Type B pancreatic cell (in vitro differentiated cells): Measurements from ENCODE around the gene EHBP1. TPM values are rescaled to one million over a fixed set of nuclear protein-coding genes. Genes with fewer than 3 reads are reported as not detected.

ENCODE experiments used
- DNase-seq: peaks from one replicate; pipeline ENCODE4 v3.0.0; 2021; ENCODE audit warnings: mixed read lengths; ENCODE audit not compliant: unreplicated experiment; ENCODE audit errors: extremely low spot score
- H3K27ac Mint-ChIP-seq: 2 replicates; pipeline ENCODE4 v1.8.0; 2021; ENCODE audit warnings: mild to moderate bottlenecking, mixed read lengths
- H3K27me3 Mint-ChIP-seq: 2 replicates; pipeline ENCODE4 v1.8.0; 2021; ENCODE audit warnings: mixed read lengths
- H3K36me3 Mint-ChIP-seq: 2 replicates; pipeline ENCODE4 v1.8.0; 2021; ENCODE audit warnings: mixed read lengths
- H3K4me1 Mint-ChIP-seq: one replicate; pipeline ENCODE4 v1.8.0; 2021; ENCODE audit warnings: mixed read lengths; ENCODE audit not compliant: unreplicated experiment
- H3K4me3 Mint-ChIP-seq: 2 replicates; pipeline ENCODE4 v1.8.0; 2021; ENCODE audit warnings: mild to moderate bottlenecking, mixed read lengths
- H3K9me3 Mint-ChIP-seq: 2 replicates; pipeline ENCODE4 v1.8.0; 2021; ENCODE audit warnings: mixed read lengths
- total RNA-seq: library from RNA; stranded (reverse); gene quantifications from 2 replicates; pipeline ENCODE4 v1.2.1, GENCODE V29; 2021; ENCODE audit warnings: low replicate concordance
- TF ChIP-seq, protein P1 (sequence below): fragments of 200-600 bp; sonication (generic); conservative IDR thresholded peaks from 2 replicates; pipeline ENCODE4 v1.5.0; 2021; ENCODE audit warnings: antibody characterized with exemption, mild to moderate bottlenecking

The EHBP1 gene
- total RNA-seq, 1 donor from 2014 or later: 59.2 TPM

DNA sequence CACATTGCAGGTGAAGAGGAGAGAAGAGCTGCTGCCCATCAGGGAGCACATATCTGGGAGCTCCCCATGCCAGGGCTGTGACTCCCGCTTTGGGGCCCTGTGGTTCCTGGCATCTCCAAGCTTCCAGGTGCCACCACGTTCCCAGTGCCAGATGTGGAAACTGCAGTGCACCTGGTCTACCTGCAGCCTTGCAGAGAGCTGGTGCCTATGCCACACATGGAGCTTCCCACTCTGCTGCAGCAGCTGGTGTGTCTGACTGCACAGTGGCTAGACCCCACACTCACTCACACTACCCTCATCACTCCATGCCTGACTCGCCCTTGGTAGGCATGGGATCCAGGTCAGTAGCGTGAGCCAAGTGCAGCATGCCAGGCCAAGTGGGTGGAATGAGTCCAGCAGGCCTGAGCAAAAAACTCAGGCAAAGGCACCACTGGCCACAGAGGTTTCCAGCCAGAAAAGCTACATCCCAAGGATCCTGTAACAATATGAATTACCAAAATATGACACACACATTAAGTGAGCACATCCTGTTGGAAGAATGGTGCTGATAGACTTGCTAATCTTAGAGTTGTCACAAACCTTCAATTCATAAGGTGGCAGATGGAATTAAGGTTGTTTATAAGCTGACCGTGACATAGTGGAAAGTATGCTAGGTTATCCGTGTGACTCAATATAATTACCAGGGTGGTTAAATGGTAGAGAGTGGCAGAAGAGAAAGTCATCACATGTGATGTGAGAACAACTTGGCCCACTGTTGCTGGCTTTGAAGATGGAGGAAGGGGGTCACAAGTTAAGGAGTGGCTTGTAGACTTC, 150.9 kb downstream of the EHBP1 start:
- no peak overlapping the region for H3K27ac Mint-ChIP-seq
- no peak for DNase-seq
- TF ChIP-seq, protein P1, sequence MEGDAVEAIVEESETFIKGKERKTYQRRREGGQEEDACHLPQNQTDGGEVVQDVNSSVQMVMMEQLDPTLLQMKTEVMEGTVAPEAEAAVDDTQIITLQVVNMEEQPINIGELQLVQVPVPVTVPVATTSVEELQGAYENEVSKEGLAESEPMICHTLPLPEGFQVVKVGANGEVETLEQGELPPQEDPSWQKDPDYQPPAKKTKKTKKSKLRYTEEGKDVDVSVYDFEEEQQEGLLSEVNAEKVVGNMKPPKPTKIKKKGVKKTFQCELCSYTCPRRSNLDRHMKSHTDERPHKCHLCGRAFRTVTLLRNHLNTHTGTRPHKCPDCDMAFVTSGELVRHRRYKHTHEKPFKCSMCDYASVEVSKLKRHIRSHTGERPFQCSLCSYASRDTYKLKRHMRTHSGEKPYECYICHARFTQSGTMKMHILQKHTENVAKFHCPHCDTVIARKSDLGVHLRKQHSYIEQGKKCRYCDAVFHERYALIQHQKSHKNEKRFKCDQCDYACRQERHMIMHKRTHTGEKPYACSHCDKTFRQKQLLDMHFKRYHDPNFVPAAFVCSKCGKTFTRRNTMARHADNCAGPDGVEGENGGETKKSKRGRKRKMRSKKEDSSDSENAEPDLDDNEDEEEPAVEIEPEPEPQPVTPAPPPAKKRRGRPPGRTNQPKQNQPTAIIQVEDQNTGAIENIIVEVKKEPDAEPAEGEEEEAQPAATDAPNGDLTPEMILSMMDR: no peak
- H3K27me3 Mint-ChIP-seq: no peaks in the 10 kb centered on the region
- H3K4me3 Mint-ChIP-seq: no peak overlapping the region
- peaks cover 6% of the 10 kb centered on the region for H3K9me3 Mint-ChIP-seq
- peaks cover 15% of the 10 kb centered on the region for H3K36me3 Mint-ChIP-seq
- H3K4me1 Mint-ChIP-seq: no peaks in the 10 kb centered on the region

DNA sequence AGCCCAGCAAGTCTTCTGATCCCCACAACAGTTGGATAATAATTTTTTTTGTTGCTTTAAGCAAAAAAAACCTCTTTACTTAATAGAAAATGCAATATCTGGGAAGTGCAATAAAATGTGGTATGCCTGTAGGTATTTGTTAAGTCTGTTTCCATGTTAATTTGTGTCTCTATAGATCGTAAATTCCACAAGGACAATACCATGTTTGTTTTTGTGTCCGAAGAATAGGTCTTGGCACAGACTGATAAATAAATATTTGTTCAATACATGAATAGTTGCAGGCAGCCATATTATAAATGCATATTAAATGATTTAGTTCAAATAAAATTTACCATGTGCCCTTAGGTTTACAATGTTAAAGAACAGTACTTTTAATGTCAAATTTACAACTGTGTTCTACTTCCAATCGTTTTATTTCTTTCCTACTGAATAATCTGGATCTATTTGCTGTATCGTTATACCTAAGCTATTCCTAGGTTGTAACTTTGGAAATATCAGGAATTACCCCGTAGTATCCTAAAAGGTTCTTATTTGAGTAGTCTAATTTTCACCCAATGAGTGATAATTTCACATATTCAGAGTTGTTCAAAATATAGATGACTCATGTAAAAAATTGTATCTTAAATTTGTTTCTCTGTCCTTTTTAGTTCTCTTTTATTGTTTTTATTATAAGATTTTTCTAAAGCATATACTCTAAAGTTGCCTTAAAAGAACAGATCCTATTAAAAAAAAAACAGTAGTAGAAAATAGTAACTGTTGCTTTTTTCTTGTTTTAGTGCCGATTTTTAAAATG, 151.8 kb downstream of the EHBP1 start:
- TF ChIP-seq, protein P1: no peak
- DNase-seq: no peak
- Mint-ChIP-seq H3K4me3 (no peak overlapping the region), H3K27me3 (no peaks in the 10 kb centered on the region), H3K4me1 (no peaks in the 10 kb centered on the region), H3K36me3 (peaks cover 14% of the 10 kb centered on the region), H3K9me3 (peaks cover 6% of the 10 kb centered on the region), H3K27ac (no peak overlapping the region)

GRCh38 chr2:62858231-62858832, 152.8 kb downstream of the EHBP1 start:
- H3K36me3 Mint-ChIP-seq: peaks cover 12% of the 10 kb centered on the region
- no peak for DNase-seq
- no peaks in the 10 kb centered on the region for H3K27me3 Mint-ChIP-seq
- no peak overlapping the region for H3K27ac Mint-ChIP-seq
- H3K4me1 Mint-ChIP-seq: no peaks in the 10 kb centered on the region
- peaks cover 4% of the 10 kb centered on the region for H3K9me3 Mint-ChIP-seq
- no peak overlapping the region for H3K4me3 Mint-ChIP-seq
- TF ChIP-seq, protein P1: no peak

DNA sequence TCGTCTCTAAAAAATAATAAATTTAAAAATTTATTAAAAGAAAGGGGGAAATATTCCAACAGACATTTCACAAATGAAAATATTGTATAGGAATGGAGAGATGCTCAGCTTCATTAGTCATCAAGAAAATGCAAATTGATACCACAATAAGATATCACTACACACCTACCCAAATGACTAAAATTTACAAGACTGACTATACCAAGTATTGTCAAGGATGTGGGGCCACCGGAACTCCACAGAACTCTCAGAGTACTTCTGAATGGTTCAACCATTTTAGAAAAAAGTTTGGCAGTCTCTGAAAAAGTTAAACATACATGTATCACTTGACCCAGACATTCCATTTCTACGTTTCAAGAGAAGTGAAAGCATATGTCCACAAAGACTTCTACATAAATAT, 163.4 kb downstream of the EHBP1 start:
- Mint-ChIP-seq H3K4me3 (no peak overlapping the region), H3K36me3 (peaks cover 47% of the 10 kb centered on the region), H3K4me1 (no peaks in the 10 kb centered on the region), H3K27ac (no peak overlapping the region), H3K9me3 (peaks cover 7% of the 10 kb centered on the region), H3K27me3 (no peaks in the 10 kb centered on the region)
- TF ChIP-seq, protein P1: no peak
- no peak for DNase-seq

DNA sequence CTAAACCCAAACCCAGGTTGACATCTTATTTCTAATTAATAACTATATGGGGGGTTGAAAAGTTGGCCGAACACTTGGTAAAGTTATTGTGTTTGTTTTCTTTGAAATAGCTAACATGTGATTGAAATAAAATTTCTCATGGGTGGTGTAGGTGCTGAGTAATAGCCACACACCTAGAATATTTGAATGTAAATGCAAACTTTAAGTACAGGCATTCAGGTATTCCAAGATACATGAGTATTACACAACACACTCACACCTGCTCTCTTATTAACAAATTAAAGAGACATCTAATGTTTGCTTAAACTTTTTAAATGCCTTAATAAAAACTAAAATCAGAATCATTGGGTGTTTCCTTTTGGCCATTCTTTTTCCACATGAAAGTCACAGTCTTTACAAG, 165.5 kb downstream of the EHBP1 start:
- no peak overlapping the region for H3K4me3 Mint-ChIP-seq
- H3K27ac Mint-ChIP-seq: no peak overlapping the region
- H3K36me3 Mint-ChIP-seq: peaks cover 58% of the 10 kb centered on the region
- no peak for DNase-seq
- no peaks in the 10 kb centered on the region for H3K4me1 Mint-ChIP-seq
- no peaks in the 10 kb centered on the region for H3K27me3 Mint-ChIP-seq
- TF ChIP-seq, protein P1: no peak
- peaks cover 9% of the 10 kb centered on the region for H3K9me3 Mint-ChIP-seq
